Neutrophil (primary cell): Measurements from ENCODE around the gene MRGPRX1.

Experiments
- H3K27ac ChIP-seq: fragments of 200-600 bp; sonication (generic); 2 replicates; pipeline ENCODE4 v1.5.1; 2016; ENCODE audit warnings: mild to moderate bottlenecking, moderate library complexity
- H3K27me3 ChIP-seq: fragments of 200-600 bp; sonication (generic); 2 replicates; pipeline ENCODE4 v1.6.0; 2016; ENCODE audit warnings: mild to moderate bottlenecking
- H3K36me3 ChIP-seq: fragments of 200-600 bp; sonication (generic); 2 replicates; pipeline ENCODE4 v1.5.1; 2017
- H3K4me1 ChIP-seq, 2 experiments: fragments of 200-600 bp in 1 of 2; sonication (generic) in 1 of 2; 1 replicate in 1 of 2; 2 replicates in 1 of 2; pipeline versions ENCODE4 v1.5.1 to v1.6.1; 2013 to 2016; ENCODE audit warnings: low read depth in 1 of 2, low read length in 1 of 2, mild to moderate bottlenecking in 1 of 2, moderate library complexity in 1 of 2; ENCODE audit not compliant: control insufficient read depth in 1 of 2, insufficient read depth in 1 of 2
- H3K4me3 ChIP-seq, 2 experiments: fragments of 200-600 bp in 1 of 2; sonication (generic) in 1 of 2; 1 replicate in 1 of 2; 2 replicates in 1 of 2; pipeline ENCODE4 v1.5.1; 2013 to 2016; ENCODE audit warnings: low read depth in 1 of 2, low read length in 1 of 2, mild to moderate bottlenecking in 1 of 2, moderate library complexity in 1 of 2
- H3K9me3 ChIP-seq: fragments of 200-600 bp; sonication (generic); 2 replicates; pipeline ENCODE4 v1.5.1; 2016
- CTCF ChIP-seq: fragments of 200-600 bp; sonication (generic); IDR thresholded peaks from 2 replicates; pipeline ENCODE4 v1.5.1; 2016; ENCODE audit warnings: antibody characterized with exemption

The MRGPRX1 gene

GRCh38 chr11:18890615-18891014 is 48.6 kb downstream of the MRGPRX1 start:
- H3K9me3 ChIP-seq, result no peaks in the 10 kb centered on the region
- no peak overlapping the region for H3K27ac ChIP-seq
- H3K36me3 ChIP-seq, result no peaks in the 10 kb centered on the region
- no peak overlapping the region for H3K4me3 ChIP-seq
- no peaks in the 10 kb centered on the region for H3K4me1 ChIP-seq
- no peaks in the 10 kb centered on the region for H3K27me3 ChIP-seq
- no peak for TF ChIP-seq CTCF
